WTC11 (cell line): ENCODE data around the gene CFAP68. TPM values are rescaled to one million over a fixed set of nuclear protein-coding genes. Genes with fewer than 3 reads are reported as not detected.

Experiments used
- ATAC-seq: fragments of 200-7000 bp; cut with Tn5 transposase; 2 replicates; pipeline ENCODE4 v1.10.0; 2021; ENCODE audit warnings: mild to moderate bottlenecking, moderate library complexity
- CTCF ChIA-PET: fragments of 300-600 bp; sonication (Branson Sonifier 250); formaldehyde crosslinking; loops from one replicate; lab custom pipeline; 2021; ENCODE audit warnings: antibody characterized with exemption; lab: Charles Lee
- POLR2A ChIA-PET: fragments of 350-600 bp; sonication (Branson Sonifier 250); formaldehyde crosslinking; loops from one replicate; lab custom pipeline; 2021; ENCODE audit warnings: antibody characterized with exemption; lab: Charles Lee
- DNase-seq: peaks from one replicate; pipeline ENCODE4 v3.0.0; 2021; ENCODE audit warnings: low spot score
- H3K27ac Mint-ChIP-seq: 2 replicates; pipeline ENCODE4 v1.8.0; 2021; ENCODE audit warnings: mixed read lengths
- H3K27me3 Mint-ChIP-seq: 2 replicates; pipeline ENCODE4 v1.8.0; 2021; ENCODE audit warnings: low read depth, mild to moderate bottlenecking, moderate library complexity, mixed read lengths
- H3K36me3 Mint-ChIP-seq: 2 replicates; pipeline ENCODE4 v1.8.0; 2021; ENCODE audit warnings: mixed read lengths
- H3K4me1 Mint-ChIP-seq: 2 replicates; pipeline ENCODE4 v1.8.0; 2022; ENCODE audit warnings: mixed read lengths
- H3K4me3 Mint-ChIP-seq: 2 replicates; pipeline ENCODE4 v1.8.0; 2021; ENCODE audit warnings: mild to moderate bottlenecking, moderate library complexity, mixed read lengths
- H3K9me3 Mint-ChIP-seq: 2 replicates; pipeline ENCODE4 v1.8.0; 2021; ENCODE audit warnings: mixed read lengths
- FOXJ3 ChIP-seq: sonication (generic); formaldehyde crosslinking; IDR thresholded peaks from 2 replicates; pipeline ENCODE4 v1.9.0; 2021; ENCODE audit warnings: missing genetic modification reagents, mild to moderate bottlenecking, borderline replicate concordance
- JUN ChIP-seq: sonication (generic); formaldehyde crosslinking; IDR thresholded peaks from 2 replicates; pipeline ENCODE4 v1.8.0; 2023; ENCODE audit warnings: mild to moderate bottlenecking, missing genetic modification reagents
- NFE2L1 ChIP-seq: sonication (generic); formaldehyde crosslinking; IDR thresholded peaks from 2 replicates; pipeline ENCODE4 v1.8.1; 2023; ENCODE audit warnings: missing genetic modification reagents
- RORB ChIP-seq: fragments of 250-450 bp; sonication (Bioruptor Pico); IDR thresholded peaks from 2 replicates; pipeline ENCODE4 v1.9.0; 2021; ENCODE audit warnings: mild to moderate bottlenecking
- TCF7 ChIP-seq: sonication (generic); formaldehyde crosslinking; IDR thresholded peaks from 2 replicates; pipeline ENCODE4 v1.8.0; 2022; ENCODE audit warnings: mild to moderate bottlenecking, low read depth, missing genetic modification reagents, moderate library complexity
- ZNF121 ChIP-seq: sonication (generic); formaldehyde crosslinking; IDR thresholded peaks from 2 replicates; pipeline ENCODE4 v1.8.0; 2023; ENCODE audit warnings: missing genetic modification reagents
- total RNA-seq: library from RNA; stranded (reverse); gene quantifications from 3 replicates; pipeline ENCODE4 v1.2.3, GENCODE V29; 2021
- TF ChIP-seq, protein P1 (sequence below): sonication (generic); formaldehyde crosslinking; IDR thresholded peaks from 2 replicates; pipeline ENCODE4 v1.8.1; 2023; ENCODE audit warnings: mild to moderate bottlenecking, missing genetic modification reagents
- TF ChIP-seq, protein P2 (sequence below): sonication (generic); formaldehyde crosslinking; IDR thresholded peaks from 2 replicates; pipeline ENCODE4 v1.8.1; 2022; ENCODE audit warnings: low read depth, mild to moderate bottlenecking, moderate library complexity, missing genetic modification reagents, borderline replicate concordance
- TF ChIP-seq, protein P3 (sequence below): sonication (generic); formaldehyde crosslinking; conservative IDR thresholded peaks from 2 replicates; pipeline ENCODE4 v1.8.1; 2022; ENCODE audit warnings: mild to moderate bottlenecking, missing genetic modification reagents
- TF ChIP-seq, protein P4 (sequence below): sonication (generic); formaldehyde crosslinking; IDR thresholded peaks from 2 replicates; pipeline ENCODE4 v1.8.0; 2022; ENCODE audit warnings: mild to moderate bottlenecking, missing genetic modification reagents
- TF ChIP-seq, protein P5 (sequence below): fragments of 250-450 bp; sonication (Bioruptor Pico); conservative IDR thresholded peaks from 2 replicates; pipeline ENCODE4 v1.9.0; 2021; ENCODE audit warnings: mild to moderate bottlenecking
- TF ChIP-seq, protein P6 (sequence below): sonication (generic); formaldehyde crosslinking; IDR thresholded peaks from 2 replicates; pipeline ENCODE4 v1.8.1; 2023; ENCODE audit warnings: mild to moderate bottlenecking, missing genetic modification reagents, borderline replicate concordance
- TF ChIP-seq, protein P7 (sequence below): fragments of 250-450 bp; sonication (Bioruptor Pico); IDR thresholded peaks from 2 replicates; pipeline ENCODE4 v1.8.0; 2021; ENCODE audit warnings: mild to moderate bottlenecking
- TF ChIP-seq, protein P8 (sequence below): sonication (generic); formaldehyde crosslinking; IDR thresholded peaks from 2 replicates; pipeline ENCODE4 v1.8.0; 2022; ENCODE audit warnings: mild to moderate bottlenecking, missing genetic modification reagents
- TF ChIP-seq, protein P9 (sequence below): sonication (generic); formaldehyde crosslinking; conservative IDR thresholded peaks from 2 replicates; pipeline ENCODE4 v1.8.1; 2023; ENCODE audit warnings: mild to moderate bottlenecking, low read depth, missing genetic modification reagents, moderate library complexity

Gene CFAP68
- total RNA-seq, 1 experiment from 2014 or later: 18.7 TPM

DNA sequence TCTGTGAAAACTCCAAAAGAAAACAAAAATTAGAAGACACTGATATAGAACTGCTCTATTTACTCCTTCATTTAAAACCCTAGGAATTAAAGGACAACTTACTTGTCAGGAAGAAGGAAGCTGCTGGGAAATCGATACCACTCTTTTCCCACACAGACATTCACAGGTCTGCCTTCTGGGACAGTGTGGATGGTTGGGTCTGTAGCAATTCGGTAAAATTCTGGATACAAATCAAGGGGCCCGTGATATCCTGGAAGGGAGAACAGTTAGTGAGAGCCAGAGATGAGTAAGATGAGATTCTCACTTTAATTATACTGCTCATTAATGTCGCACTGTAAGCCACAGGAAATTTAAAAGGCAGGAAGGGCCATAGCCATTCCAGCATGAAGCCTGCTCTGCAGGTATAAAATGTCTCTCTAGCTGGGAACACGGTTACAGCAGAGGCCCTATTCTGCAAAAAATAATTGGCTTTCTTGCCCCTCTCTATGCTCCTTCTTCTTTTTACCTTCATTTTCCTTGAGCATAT, 41.9 kb upstream of the CFAP68 start:
- no peak overlapping the region for H3K27ac Mint-ChIP-seq
- H3K27me3 Mint-ChIP-seq: no peaks in the 10 kb centered on the region
- H3K9me3 Mint-ChIP-seq: no peaks in the 10 kb centered on the region
- H3K36me3 Mint-ChIP-seq: no peaks in the 10 kb centered on the region
- peaks cover 17% of the 10 kb centered on the region for H3K4me1 Mint-ChIP-seq
- POLR2A ChIA-PET: no interaction called here
- no peak for ATAC-seq
- no peak for TF ChIP-seq NFE2L1 (CRISPR knock-in tag)
- TF ChIP-seq, protein P1, sequence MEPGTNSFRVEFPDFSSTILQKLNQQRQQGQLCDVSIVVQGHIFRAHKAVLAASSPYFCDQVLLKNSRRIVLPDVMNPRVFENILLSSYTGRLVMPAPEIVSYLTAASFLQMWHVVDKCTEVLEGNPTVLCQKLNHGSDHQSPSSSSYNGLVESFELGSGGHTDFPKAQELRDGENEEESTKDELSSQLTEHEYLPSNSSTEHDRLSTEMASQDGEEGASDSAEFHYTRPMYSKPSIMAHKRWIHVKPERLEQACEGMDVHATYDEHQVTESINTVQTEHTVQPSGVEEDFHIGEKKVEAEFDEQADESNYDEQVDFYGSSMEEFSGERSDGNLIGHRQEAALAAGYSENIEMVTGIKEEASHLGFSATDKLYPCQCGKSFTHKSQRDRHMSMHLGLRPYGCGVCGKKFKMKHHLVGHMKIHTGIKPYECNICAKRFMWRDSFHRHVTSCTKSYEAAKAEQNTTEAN (CRISPR knock-in tag): no peak
- TF ChIP-seq, all 79 proteins: peak for 0
- CTCF ChIA-PET: no interaction called here
- no peak overlapping the region for H3K4me3 Mint-ChIP-seq
- no peak for DNase-seq

DNA sequence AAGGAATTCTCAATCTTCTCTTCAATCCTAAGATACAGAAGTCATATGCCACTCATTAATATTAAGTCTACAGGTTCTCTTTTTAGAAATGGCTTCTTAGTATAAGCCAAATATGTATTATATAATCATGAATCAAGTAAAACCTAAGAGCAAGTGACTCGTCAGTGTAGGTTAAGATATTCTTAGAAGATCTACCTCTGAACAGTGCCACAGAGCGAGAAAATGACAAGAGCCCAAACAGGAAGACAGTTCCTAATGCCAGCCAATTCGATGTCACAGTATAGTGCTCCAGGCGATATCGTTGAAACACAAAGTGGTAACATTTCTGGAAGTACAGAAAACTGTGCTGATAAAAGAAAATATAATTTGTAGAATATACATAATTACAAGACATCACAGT, 41.3 kb upstream of the CFAP68 start:
- CTCF ChIA-PET: no interaction called here
- POLR2A ChIA-PET: no interaction called here
- peaks cover 17% of the 10 kb centered on the region for H3K4me1 Mint-ChIP-seq
- ATAC-seq (no peak), DNase-seq (no peak)
- H3K27me3 Mint-ChIP-seq: no peaks in the 10 kb centered on the region
- no peak for TF ChIP-seq RORB
- no peak for TF ChIP-seq TCF7 (CRISPR knock-in tag)
- TF ChIP-seq, protein P2, sequence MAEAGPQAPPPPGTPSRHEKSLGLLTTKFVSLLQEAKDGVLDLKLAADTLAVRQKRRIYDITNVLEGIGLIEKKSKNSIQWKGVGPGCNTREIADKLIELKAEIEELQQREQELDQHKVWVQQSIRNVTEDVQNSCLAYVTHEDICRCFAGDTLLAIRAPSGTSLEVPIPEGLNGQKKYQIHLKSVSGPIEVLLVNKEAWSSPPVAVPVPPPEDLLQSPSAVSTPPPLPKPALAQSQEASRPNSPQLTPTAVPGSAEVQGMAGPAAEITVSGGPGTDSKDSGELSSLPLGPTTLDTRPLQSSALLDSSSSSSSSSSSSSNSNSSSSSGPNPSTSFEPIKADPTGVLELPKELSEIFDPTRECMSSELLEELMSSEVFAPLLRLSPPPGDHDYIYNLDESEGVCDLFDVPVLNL (CRISPR knock-in tag): no peak
- no peaks in the 10 kb centered on the region for H3K9me3 Mint-ChIP-seq
- no peak overlapping the region for H3K4me3 Mint-ChIP-seq
- no peak overlapping the region for H3K27ac Mint-ChIP-seq
- no peaks in the 10 kb centered on the region for H3K36me3 Mint-ChIP-seq

DNA sequence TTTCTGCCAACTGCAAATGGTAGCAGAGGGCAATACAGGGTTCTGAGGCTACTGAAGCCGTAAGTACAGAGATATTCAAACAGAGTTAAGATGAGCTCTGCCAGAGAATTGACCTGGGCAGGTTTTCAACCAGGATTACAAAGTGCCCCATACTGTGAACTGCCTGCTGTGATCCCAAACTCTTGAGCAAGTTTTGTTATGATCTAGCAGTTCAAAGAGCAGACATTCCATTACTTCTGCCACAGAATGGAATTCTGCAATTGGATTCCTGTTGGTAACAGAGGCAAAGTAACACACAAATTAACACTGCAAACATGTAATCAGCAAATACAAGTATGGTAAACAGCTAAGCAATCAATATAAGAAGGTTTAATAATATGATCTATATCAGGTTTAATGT, 39.2 kb upstream of the CFAP68 start:
- no peak for DNase-seq
- POLR2A ChIA-PET: interaction anchor here (1.0 kb wide), 1 partner anchor 116 kb away, joined by 3 read pairs; no protein-coding TSS in a partner anchor
- CTCF ChIA-PET: interaction anchor here (0.7 to 1.1 kb wide), 3 partner anchors 12 to 63 kb away, joined by 3 read pairs; no protein-coding TSS in a partner anchor
- peaks cover 17% of the 10 kb centered on the region for H3K4me1 Mint-ChIP-seq
- no peaks in the 10 kb centered on the region for H3K27me3 Mint-ChIP-seq
- ATAC-seq: peak; percentile 61
- H3K36me3 Mint-ChIP-seq: peaks cover 3% of the 10 kb centered on the region; the same call in 1 of the 2 replicates
- H3K9me3 Mint-ChIP-seq: no peaks in the 10 kb centered on the region
- no peak overlapping the region for H3K27ac Mint-ChIP-seq
- H3K4me3 Mint-ChIP-seq: no peak overlapping the region
- TF ChIP-seq FOXJ3 (CRISPR knock-in tag) (no peak), ZNF121 (CRISPR knock-in tag) (no peak), JUN (CRISPR knock-in tag) (no peak)
- TF ChIP-seq, protein P3, sequence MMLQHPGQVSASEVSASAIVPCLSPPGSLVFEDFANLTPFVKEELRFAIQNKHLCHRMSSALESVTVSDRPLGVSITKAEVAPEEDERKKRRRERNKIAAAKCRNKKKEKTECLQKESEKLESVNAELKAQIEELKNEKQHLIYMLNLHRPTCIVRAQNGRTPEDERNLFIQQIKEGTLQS (CRISPR knock-in tag): no peak
- TF ChIP-seq, protein P4, sequence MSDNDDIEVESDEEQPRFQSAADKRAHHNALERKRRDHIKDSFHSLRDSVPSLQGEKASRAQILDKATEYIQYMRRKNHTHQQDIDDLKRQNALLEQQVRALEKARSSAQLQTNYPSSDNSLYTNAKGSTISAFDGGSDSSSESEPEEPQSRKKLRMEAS (CRISPR knock-in tag): no peak
- TF ChIP-seq, protein P5, sequence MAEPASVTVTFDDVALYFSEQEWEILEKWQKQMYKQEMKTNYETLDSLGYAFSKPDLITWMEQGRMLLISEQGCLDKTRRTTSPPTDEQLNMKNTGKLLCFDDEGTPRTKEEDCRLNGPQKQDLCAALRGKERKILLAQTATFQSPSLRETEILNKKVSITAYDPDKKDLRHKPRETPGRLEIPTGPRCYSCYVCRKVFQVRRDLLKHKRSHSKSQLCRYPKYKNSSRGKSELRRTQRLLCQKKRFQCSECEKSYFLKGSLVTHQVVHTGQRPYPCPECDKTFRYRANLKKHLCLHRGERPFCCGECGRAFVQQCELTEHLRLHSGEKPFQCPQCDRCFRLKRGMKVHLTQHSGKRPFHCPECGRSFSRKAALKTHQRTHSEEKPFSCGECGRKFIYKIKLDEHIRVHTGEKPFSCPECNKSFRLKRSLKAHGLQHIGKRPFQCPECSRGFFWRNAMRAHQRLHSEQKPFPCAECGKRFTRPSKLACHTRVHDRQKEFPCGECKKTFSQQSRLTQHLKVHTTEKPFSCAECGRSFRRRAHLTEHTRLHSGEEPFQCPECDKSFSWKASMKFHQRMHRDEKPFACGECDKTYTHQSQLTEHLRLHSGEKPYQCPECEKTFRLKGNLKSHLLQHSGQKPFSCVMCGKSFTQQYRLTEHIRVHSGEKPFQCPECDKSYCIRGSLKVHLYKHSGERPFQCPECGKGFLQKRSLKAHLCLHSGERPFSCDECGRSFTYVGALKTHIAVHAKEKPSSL (CRISPR knock-in tag): no peak
- TF ChIP-seq, protein P6, sequence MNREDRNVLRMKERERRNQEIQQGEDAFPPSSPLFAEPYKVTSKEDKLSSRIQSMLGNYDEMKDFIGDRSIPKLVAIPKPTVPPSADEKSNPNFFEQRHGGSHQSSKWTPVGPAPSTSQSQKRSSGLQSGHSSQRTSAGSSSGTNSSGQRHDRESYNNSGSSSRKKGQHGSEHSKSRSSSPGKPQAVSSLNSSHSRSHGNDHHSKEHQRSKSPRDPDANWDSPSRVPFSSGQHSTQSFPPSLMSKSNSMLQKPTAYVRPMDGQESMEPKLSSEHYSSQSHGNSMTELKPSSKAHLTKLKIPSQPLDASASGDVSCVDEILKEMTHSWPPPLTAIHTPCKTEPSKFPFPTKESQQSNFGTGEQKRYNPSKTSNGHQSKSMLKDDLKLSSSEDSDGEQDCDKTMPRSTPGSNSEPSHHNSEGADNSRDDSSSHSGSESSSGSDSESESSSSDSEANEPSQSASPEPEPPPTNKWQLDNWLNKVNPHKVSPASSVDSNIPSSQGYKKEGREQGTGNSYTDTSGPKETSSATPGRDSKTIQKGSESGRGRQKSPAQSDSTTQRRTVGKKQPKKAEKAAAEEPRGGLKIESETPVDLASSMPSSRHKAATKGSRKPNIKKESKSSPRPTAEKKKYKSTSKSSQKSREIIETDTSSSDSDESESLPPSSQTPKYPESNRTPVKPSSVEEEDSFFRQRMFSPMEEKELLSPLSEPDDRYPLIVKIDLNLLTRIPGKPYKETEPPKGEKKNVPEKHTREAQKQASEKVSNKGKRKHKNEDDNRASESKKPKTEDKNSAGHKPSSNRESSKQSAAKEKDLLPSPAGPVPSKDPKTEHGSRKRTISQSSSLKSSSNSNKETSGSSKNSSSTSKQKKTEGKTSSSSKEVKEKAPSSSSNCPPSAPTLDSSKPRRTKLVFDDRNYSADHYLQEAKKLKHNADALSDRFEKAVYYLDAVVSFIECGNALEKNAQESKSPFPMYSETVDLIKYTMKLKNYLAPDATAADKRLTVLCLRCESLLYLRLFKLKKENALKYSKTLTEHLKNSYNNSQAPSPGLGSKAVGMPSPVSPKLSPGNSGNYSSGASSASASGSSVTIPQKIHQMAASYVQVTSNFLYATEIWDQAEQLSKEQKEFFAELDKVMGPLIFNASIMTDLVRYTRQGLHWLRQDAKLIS (CRISPR knock-in tag): no peak
- TF ChIP-seq, protein P7, sequence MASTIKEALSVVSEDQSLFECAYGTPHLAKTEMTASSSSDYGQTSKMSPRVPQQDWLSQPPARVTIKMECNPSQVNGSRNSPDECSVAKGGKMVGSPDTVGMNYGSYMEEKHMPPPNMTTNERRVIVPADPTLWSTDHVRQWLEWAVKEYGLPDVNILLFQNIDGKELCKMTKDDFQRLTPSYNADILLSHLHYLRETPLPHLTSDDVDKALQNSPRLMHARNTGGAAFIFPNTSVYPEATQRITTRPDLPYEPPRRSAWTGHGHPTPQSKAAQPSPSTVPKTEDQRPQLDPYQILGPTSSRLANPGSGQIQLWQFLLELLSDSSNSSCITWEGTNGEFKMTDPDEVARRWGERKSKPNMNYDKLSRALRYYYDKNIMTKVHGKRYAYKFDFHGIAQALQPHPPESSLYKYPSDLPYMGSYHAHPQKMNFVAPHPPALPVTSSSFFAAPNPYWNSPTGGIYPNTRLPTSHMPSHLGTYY (CRISPR knock-in tag): no peak
- TF ChIP-seq, protein P8, sequence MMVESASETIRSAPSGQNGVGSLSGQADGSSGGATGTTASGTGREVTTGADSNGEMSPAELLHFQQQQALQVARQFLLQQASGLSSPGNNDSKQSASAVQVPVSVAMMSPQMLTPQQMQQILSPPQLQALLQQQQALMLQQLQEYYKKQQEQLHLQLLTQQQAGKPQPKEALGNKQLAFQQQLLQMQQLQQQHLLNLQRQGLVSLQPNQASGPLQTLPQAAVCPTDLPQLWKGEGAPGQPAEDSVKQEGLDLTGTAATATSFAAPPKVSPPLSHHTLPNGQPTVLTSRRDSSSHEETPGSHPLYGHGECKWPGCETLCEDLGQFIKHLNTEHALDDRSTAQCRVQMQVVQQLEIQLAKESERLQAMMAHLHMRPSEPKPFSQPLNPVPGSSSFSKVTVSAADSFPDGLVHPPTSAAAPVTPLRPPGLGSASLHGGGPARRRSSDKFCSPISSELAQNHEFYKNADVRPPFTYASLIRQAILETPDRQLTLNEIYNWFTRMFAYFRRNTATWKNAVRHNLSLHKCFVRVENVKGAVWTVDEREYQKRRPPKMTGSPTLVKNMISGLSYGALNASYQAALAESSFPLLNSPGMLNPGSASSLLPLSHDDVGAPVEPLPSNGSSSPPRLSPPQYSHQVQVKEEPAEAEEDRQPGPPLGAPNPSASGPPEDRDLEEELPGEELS (CRISPR knock-in tag): no peak
- TF ChIP-seq, protein P9, sequence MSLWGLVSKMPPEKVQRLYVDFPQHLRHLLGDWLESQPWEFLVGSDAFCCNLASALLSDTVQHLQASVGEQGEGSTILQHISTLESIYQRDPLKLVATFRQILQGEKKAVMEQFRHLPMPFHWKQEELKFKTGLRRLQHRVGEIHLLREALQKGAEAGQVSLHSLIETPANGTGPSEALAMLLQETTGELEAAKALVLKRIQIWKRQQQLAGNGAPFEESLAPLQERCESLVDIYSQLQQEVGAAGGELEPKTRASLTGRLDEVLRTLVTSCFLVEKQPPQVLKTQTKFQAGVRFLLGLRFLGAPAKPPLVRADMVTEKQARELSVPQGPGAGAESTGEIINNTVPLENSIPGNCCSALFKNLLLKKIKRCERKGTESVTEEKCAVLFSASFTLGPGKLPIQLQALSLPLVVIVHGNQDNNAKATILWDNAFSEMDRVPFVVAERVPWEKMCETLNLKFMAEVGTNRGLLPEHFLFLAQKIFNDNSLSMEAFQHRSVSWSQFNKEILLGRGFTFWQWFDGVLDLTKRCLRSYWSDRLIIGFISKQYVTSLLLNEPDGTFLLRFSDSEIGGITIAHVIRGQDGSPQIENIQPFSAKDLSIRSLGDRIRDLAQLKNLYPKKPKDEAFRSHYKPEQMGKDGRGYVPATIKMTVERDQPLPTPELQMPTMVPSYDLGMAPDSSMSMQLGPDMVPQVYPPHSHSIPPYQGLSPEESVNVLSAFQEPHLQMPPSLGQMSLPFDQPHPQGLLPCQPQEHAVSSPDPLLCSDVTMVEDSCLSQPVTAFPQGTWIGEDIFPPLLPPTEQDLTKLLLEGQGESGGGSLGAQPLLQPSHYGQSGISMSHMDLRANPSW: no peak
